PC-9 (cell line): Measurements from ENCODE around the gene PPP4R1.

Experiments used
- CTCF ChIP-seq: fragments of 200-600 bp; sonication (generic); conservative IDR thresholded peaks from 2 replicates; pipeline ENCODE4 v1.6.1; 2017; ENCODE audit warnings: mixed run types, antibody characterized with exemption, mild to moderate bottlenecking, moderate library complexity
- EZH2 ChIP-seq: fragments of 200-600 bp; sonication (generic); IDR thresholded peaks from 2 replicates; pipeline ENCODE4 v1.8.0; 2017; ENCODE audit warnings: antibody characterized with exemption, low read depth

GRCh38 chr18:9619056-9619455 is 4.7 kb upstream of the PPP4R1 start:
- TF ChIP-seq CTCF (no peak), EZH2 (no peak)
